GM21390 (cell line): ENCODE data around the gene RBAK.
A peak's percentile ranks its signal among the peaks of the same experiment; 100 is the strongest.
"Not testable (repeated sequence)": the region's sequence is repeated elsewhere in the genome, so short reads cannot be mapped to it uniquely, and the experiment has no call there.

Experiments used
- ATAC-seq: cut with Tn5 transposase; IDR thresholded peaks from one replicate; pipeline ENCODE4 v1.9.1; 2021; ENCODE audit not compliant: unreplicated experiment

The RBAK gene

GRCh38 chr7:5045558-5046396 is at the start of gene RBAK:
Gene RBAK, plus strand, starts transcription at chr7:5045860. Its CDS starts 2,217 bp downstream, at chr7:5048077.
- peak; percentile 100 for ATAC-seq

DNA sequence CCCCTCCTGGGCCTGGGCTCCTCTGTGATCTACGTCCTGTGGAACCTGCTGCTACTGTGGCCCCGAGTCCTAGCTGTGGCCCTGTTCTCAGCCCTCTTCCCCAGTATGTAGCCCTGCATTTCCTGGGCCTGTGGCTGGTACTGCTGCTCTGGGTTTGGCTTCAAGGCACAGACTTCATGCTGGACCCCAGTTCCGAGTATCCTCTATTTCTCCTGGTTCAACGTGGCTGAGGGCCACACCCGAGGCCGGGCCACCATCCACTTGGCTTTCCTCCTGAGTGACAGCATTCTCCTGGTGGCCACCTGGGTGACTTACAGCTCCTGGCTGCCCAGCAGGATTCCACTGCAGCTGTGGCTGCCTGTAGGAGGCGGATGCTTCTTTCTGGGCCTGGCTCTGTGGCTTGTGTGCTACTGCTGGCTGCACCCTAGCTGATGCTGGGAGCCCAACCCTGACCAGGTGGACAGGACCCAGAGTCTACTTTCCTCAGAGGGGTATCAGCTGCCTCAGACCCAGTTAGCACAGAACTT is 48.9 kb upstream of the RBAK start:
- no peak for ATAC-seq

DNA sequence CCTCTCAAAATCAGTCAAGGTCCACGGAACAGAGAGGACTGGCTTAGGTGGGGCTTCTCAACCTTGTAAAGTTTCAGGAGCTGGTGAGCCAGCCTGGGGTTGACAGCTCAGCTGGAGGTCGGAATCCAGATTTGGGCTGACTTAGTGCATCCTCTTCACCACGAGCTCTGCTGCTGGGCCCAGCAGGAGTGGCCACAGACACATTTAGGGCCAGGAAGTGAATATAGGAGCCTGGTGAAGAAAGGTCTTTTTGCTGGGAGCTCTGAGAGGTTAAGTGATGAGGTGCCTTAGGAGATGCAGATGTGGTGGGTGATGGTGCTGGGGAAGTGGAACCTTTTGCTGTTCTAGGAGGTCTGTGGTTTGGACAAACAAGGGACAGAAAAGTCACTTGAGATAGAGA is 47.4 kb upstream of the RBAK start:
- ATAC-seq, result no peak

DNA sequence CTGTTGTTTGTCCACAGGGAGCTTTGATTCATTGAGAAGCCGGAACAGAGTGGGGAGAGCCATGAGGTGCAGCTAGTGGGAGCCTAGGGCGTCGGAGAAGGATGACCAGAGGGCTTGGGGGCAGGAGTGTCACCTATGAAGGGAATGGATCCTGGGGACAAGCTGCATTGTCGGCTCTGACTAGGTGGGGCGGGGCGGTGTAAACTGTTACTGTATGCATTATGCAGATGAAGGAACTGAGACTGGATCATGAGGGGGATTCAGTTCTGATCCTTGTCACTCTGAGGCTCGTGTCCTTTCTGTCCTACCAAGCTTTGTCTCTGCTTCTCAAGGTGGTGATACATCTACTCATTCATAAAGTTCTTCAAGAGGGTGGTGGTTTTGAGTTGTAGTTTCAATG is 46.8 kb upstream of the RBAK start:
- ATAC-seq, result no peak

DNA sequence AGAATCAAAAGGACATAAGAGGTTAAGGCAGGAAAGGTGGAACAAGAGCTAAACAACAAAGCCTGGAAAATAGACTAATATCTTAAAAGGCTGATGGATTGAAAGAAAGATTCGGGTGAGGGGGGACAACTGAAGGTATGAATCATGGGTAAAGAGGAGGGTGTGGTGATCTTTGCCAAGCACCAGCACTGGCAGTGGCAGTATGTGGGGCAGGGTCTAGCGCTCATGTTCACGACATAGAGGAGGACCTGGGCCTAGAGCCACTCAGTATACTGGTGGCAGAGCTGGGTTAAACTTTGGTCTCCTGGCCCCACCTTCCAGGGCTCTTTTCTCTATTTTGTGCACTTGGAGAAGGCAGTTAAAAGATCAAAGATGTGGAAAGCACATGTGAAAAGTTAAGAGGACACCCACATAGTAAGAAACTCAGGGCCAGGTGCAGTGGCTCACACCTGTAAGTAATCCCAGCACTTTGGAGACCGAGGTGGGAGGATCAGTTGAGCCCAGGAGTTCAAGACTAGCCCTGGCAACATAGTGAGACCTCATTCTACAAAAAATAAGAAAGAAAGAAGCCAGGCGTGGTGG is 46.2 kb upstream of the RBAK start:
- no peak for ATAC-seq

DNA sequence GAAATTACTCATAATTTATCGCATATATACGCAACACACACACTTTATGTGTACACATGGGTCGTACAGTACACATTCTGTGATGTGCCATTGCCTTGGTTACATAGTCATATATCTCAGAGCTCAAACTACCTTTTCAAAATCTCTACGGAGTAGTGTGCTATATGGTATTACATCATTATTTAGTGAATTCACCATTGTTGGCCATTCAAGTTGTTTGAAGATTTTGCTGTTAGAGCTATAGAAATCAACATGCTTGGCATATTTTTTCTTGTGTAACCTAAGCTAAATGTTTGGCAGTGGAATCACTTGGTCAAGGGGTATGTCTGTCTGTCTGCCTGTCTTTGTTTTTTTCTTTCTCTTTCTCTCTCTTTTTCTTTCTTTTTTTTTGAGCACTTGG is 44.7 kb upstream of the RBAK start:
- ATAC-seq, result no peak

GRCh38 chr7:5001911-5002310 is 43.7 kb upstream of the RBAK start:
- ATAC-seq, result no peak

DNA sequence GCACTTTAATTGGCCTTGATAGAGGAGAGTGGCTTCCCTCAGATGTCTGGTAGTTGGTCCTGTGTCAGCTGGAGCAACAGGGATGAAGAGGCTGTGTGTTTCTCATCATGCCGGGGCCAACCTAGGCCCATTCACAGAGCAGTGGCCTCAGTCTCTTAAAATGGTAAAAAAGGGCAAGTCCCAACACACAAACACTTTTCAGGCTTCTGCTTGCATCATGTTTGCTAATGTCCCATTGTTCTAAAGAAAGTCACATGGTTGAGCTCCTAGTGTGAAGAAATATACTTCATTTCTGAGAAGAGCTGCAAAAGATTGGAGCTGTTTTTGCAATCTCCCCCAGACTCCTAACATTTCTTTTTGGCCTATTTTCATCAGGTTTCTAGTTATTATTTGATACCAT is 40.6 kb upstream of the RBAK start:
- no peak for ATAC-seq

- no peak for ATAC-seq
Measured at GRCh38 chr7:5012985-5013384, 32.7 kb upstream of the RBAK start.

DNA sequence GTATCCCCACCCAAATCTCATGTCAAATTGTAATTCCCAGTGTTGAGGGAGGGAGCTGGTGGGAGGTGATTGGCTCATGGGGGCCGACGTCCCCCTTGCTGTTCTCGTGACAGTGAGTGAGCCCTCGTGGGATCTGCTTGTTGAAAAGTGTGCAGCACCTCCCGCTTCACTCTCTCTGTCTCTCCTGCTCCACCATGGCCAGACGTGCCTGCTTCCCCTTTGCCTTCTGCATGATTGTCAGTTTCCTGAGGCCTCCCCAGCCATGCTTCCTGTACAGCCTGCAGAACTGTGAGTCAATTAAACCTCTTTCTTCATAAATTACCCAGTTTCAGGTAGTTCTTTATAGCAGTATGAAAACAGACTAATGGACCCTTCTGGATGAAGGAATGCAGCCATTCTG is 29.7 kb upstream of the RBAK start:
- ATAC-seq, result not testable (repeated sequence)

DNA sequence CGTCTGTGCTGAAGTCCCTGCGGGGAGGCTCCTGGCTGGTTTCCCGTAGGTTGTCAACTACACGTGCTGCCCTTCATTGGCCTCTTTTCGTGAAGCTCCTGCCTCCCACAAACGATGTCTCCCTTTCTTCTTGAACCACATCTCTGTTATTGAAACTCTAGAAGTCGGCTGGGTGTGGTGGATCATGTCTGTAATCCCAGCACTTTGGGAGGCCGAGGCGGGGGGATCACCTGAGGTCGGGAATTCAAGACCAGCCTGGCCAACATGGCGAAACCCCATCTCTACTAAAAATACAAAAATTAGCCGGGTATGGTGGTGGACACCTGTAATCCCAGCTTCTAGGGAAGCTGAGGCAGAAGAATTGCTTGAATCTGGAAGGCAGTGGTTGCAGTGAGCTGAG is 28.0 kb upstream of the RBAK start:
- ATAC-seq, result not testable (repeated sequence)

DNA sequence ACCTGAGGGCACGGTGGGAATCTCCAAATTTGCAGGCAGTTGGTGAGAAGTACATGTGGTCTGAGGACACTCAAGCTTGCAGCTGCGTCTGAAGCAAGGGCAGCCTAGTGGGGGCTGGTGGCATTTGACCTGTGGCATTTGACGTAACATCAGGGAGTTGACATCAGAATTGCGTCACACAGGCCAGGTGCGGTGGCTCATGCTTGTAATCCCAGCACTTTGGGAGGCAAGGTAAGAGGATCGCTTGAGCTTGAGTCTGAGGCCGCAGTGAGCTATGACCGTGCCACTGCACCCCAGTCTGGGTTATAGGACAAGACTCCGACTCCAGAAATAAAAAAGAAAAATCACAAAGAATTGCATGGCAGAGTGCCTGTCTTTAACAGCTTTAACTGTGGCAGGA is 25.6 kb upstream of the RBAK start:
- ATAC-seq, result no peak

GRCh38 chr7:5020976-5021550 is 24.6 kb upstream of the RBAK start:
- not testable (repeated sequence) for ATAC-seq

GRCh38 chr7:5023626-5024025 is 22.0 kb upstream of the RBAK start:
- not testable (repeated sequence) for ATAC-seq

- not testable (repeated sequence) for ATAC-seq
Measured at GRCh38 chr7:5027796-5028410, 17.8 kb upstream of the RBAK start.

GRCh38 chr7:5033186-5033585 is 12.5 kb upstream of the RBAK start:
- ATAC-seq, result not testable (repeated sequence)

DNA sequence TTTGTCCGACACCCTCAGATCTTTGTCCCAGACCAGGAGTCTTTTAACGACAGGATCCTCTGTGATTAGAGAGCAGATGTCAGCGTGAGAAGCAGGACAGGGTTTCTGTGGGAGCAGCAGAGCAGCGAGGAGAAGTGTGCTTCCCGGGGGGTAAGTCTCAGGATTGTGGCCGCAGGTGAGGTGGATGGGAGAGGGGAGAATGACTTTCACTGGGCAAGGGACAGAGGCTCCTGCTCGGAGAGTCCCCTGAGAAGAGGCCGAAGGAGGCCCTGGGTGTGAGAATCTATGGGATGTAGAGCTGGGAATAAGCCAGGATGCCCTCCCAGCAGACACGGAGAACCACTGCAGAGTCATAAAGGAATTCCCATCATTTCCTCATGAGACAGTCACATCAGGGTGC is 10.4 kb upstream of the RBAK start:
- no peak for ATAC-seq

GRCh38 chr7:5036446-5036845 is 9.2 kb upstream of the RBAK start:
- no peak for ATAC-seq

DNA sequence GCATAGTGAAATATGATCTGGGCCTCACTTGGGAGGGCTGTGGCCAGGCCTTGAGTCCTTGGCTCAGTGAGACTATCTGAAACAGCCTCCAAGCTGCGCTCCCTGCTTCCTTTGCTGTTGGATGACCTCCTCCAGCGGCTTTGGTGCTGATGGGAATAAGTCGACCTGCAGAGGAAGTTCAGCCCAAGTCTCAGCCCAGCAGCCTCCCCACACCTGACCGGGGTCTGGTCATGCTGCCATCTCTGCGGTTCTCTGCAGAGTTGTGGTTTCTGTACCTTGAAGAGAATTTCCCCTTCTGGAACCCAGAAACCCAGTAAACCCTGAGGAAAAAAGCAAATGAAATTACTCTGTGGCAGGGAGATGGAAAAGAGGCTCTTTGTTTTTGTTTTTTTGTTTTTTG is 4.6 kb upstream of the RBAK start:
- ATAC-seq, result no peak

- no peak for ATAC-seq
Measured at GRCh38 chr7:5043661-5044060, 2.0 kb upstream of the RBAK start.

DNA sequence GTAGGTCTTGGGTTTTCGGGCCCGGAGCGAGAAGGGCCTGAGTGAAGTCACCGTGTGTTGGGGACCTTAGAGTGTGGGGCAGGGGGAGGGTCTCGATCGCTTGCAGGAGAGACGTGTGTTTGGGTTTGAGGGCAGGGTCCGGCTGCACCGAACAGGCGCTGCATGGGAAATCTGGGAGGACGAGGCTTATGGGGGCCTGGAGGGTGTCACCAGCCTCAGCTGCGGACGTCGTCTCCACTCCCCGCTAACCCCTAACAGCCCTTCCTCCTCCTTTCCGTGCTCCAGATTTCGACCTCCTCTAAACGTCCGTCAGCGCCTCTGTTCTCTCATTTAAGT is 705 bp downstream of the RBAK start:
- ATAC-seq, result not testable (repeated sequence)

DNA sequence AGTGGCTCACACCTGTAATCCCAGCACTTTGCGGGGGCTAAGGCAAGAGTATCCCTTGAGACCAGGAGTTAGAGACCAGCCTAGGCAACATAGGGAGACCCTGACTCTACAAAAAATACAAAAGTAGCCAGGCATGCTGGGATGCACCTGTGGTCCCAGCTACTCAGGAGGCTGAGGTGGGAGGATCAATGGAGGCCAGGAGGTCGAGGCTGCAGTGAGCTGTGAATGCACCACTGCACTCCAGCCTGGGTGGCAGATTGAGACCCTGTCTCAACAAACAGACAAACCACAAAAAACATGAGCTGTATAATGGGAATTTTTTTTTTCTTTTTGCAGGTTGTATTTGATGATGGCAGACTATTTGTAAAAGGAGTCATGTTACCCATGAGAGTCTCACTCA is 1.5 kb downstream of the RBAK start:
- ATAC-seq, result not testable (repeated sequence)
